HUES64 (cell line): ENCODE measurements around the gene RHOV.

Experiments used
- H3K27ac ChIP-seq: 2 replicates; pipeline ENCODE4 v1.7.0; 2013; ENCODE audit warnings: low read depth, low read length, inconsistent platforms
- H3K27me3 ChIP-seq: 2 replicates; pipeline ENCODE4 v1.6.1; 2013; ENCODE audit warnings: mild to moderate bottlenecking, low read length; ENCODE audit not compliant: insufficient read depth
- H3K36me3 ChIP-seq: 2 replicates; pipeline ENCODE4 v1.6.1; 2013; ENCODE audit warnings: mild to moderate bottlenecking, low read length; ENCODE audit not compliant: insufficient read depth
- H3K4me1 ChIP-seq: 2 replicates; pipeline ENCODE4 v1.6.1; 2013; ENCODE audit warnings: mild to moderate bottlenecking, low read length, moderate library complexity; ENCODE audit not compliant: insufficient read depth
- H3K4me3 ChIP-seq: 2 replicates; pipeline ENCODE4 v1.5.1; 2013; ENCODE audit warnings: mild to moderate bottlenecking, low read length, moderate library complexity
- H3K9ac ChIP-seq: 2 replicates; pipeline ENCODE4 v1.6.1; 2013; ENCODE audit warnings: mild to moderate bottlenecking, low read depth, low read length
- H3K9me3 ChIP-seq: 2 replicates; pipeline ENCODE4 v1.6.1; 2013; ENCODE audit warnings: low read depth, low read length; ENCODE audit not compliant: insufficient read depth
- WGBS: fragments of 150-250, 120-280 bp; methylation state at CpG from one replicate; pipeline ENCODE4 v1.1.7; 2013; ENCODE audit warnings: missing lambda C conversion rate; 5-methylcytosine and 5-hydroxymethylcytosine counted together

Gene RHOV

DNA sequence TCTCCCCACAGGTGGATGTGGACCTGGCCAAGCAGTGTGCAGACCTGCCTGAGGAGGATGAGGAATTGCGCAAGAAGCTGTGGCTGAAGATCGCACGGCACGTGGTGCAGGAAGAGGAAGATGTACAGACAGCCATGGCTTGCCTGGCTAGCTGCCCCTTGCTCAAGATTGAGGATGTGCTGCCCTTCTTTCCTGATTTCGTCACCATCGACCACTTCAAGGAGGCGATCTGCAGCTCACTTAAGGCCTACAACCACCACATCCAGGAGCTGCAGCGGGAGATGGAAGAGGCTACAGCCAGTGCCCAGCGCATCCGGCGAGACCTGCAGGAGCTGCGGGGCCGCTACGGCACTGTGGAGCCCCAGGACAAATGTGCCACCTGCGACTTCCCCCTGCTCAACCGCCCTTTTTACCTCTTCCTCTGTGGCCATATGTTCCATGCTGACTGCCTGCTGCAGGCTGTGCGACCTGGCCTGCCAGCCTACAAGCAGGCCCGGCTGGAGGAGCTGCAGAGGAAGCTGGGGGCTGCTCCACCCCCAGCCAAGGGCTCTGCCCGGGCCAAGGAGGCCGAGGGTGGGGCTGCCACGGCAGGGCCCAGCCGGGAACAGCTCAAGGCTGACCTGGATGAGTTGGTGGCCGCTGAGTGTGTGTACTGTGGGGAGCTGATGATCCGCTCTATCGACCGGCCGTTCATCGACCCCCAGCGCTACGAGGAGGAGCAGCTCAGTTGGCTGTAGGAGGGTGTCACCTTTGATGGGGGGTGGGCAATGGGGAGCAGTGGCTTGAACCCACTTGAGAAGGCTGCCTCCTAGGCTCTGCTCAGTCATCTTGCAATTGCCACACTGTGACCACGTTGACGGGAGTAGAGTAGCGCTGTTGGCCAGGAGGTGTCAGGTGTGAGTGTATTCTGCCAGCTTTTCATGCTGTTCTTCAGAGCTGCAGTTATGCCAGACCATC is 28.8 kb upstream of the RHOV start:
- Histone ChIP-seq H3K36me3 (peaks cover 63% of the 10 kb centered on the region), H3K9me3 (no peaks in the 10 kb centered on the region), H3K4me1 (peaks cover 5% of the 10 kb centered on the region; the same call in 1 of the 2 replicates), H3K4me3 (no peak overlapping the region), H3K9ac (no peak overlapping the region), H3K27ac (no peak overlapping the region), H3K27me3 (no peaks in the 10 kb centered on the region)
- 94% methylated on average over 33 of the region's 33 CpGs for WGBS

- no peak overlapping the region for H3K4me3 ChIP-seq
- no peaks in the 10 kb centered on the region for H3K9me3 ChIP-seq
- peaks cover 76% of the 10 kb centered on the region for H3K36me3 ChIP-seq
- H3K9ac ChIP-seq: no peak overlapping the region
- peaks cover 5% of the 10 kb centered on the region; the same call in 1 of the 2 replicates for H3K4me1 ChIP-seq
- no peaks in the 10 kb centered on the region for H3K27me3 ChIP-seq
- 77% methylated on average over 5 of the region's 5 CpGs for WGBS
- no peak overlapping the region for H3K27ac ChIP-seq
Measured at GRCh38 chr15:40901053-40901443, 27.0 kb upstream of the RHOV start.

- H3K36me3 ChIP-seq: peaks cover 75% of the 10 kb centered on the region
- no peaks in the 10 kb centered on the region for H3K9me3 ChIP-seq
- H3K4me3 ChIP-seq: no peak overlapping the region
- no peak overlapping the region for H3K27ac ChIP-seq
- no peaks in the 10 kb centered on the region for H3K4me1 ChIP-seq
- H3K9ac ChIP-seq: no peak overlapping the region
- H3K27me3 ChIP-seq: no peaks in the 10 kb centered on the region
- 96% methylated on average over 36 of the region's 36 CpGs for WGBS
Measured at GRCh38 chr15:40900256-40901052, 26.4 kb upstream of the RHOV start.

GRCh38 chr15:40899536-40900207 is 25.6 kb upstream of the RHOV start:
- peaks cover 70% of the 10 kb centered on the region for H3K36me3 ChIP-seq
- 96% methylated on average over 33 of the region's 33 CpGs for WGBS
- H3K9ac ChIP-seq: no peak overlapping the region
- no peaks in the 10 kb centered on the region for H3K4me1 ChIP-seq
- H3K27me3 ChIP-seq: no peaks in the 10 kb centered on the region
- no peak overlapping the region for H3K27ac ChIP-seq
- H3K9me3 ChIP-seq: no peaks in the 10 kb centered on the region
- no peak overlapping the region for H3K4me3 ChIP-seq

GRCh38 chr15:40894681-40895448 is 20.8 kb upstream of the RHOV start:
- Histone ChIP-seq H3K4me1 (no peaks in the 10 kb centered on the region), H3K9ac (peak overlapping the region; percentile 88), H3K36me3 (peaks cover 35% of the 10 kb centered on the region), H3K27me3 (peaks cover 8% of the 10 kb centered on the region), H3K4me3 (peak overlapping the region; percentile 94), H3K27ac (peak overlapping the region; percentile 86), H3K9me3 (no peaks in the 10 kb centered on the region)
- 2% methylated on average over 32 of the region's 33 CpGs for WGBS

DNA sequence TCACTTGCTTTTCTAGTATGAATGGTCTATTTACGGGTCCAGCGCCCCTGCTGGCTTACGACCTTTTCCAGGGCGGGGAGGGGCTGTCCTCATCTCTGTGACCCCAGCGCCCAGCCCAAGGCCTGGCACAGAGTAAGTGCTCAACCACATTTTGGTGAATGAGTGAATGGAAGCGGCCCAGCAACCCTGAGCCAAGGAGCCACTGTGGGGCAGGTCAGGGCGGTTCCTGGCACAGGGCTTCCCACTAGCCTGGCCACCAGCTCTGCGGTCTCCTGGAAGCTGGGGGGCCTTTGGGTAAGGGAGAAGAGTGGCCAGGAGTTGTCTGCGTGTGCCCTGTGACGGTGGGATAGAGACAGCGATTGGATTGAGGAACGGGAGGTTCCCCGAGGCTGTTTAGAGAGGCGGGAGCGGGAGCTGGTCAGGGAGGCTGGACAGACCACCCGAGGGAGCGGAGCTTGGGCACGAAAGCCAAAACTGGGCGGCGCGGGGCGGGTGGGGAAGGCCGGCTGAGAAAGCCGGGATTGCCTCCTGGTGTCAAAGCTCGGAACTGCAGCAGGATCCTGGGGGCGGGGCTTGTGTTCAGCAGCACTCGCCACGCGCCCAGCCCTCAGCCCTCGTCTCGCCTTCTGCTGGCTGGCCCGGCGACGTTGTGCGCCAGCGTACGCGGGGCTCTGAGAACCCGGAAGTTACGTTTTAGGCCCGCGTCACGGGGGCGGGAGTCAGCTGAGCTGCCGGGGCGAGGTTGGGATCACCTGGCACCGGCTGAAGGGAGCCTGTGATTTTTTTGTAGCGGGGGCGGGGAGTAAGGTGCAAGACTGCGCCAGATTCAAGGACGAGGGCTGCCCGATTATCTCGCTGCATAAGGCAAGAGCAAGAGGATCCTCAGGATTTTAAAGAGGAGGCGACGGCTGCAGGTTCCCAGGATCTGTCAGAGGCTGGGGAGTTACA is 20.0 kb upstream of the RHOV start, which contains the start of gene VPS18:
VPS18 (plus strand) TSS at position 718 of the 948 bp plus-strand sequence. CDS start 319 bp downstream, outside the sequence.
- Histone ChIP-seq H3K4me1 (no peaks in the 10 kb centered on the region), H3K27me3 (peaks cover 8% of the 10 kb centered on the region), H3K36me3 (peaks cover 26% of the 10 kb centered on the region), H3K4me3 (peak within 1 kb of the TSS; percentile 94), H3K9ac (peak within 1 kb of the TSS; percentile 88), H3K9me3 (no peaks in the 10 kb centered on the region), H3K27ac (peak within 1 kb of the TSS; percentile 86)
- WGBS: 6% methylated on average over 55 of the region's 55 CpGs

- Histone ChIP-seq H3K9me3 (no peaks in the 10 kb centered on the region), H3K27me3 (peaks cover 8% of the 10 kb centered on the region), H3K4me1 (no peaks in the 10 kb centered on the region), H3K36me3 (peaks cover 18% of the 10 kb centered on the region), H3K9ac (no peak overlapping the region), H3K27ac (no peak overlapping the region), H3K4me3 (peak overlapping the region; percentile 94; the same call in 1 of the 2 replicates)
- WGBS: 90% methylated on average over 22 of the region's 22 CpGs
Measured at GRCh38 chr15:40893019-40893670, 19.1 kb upstream of the RHOV start.

GRCh38 chr15:40892447-40893012 is 18.5 kb upstream of the RHOV start:
- H3K9ac ChIP-seq: no peak overlapping the region
- peaks cover 8% of the 10 kb centered on the region for H3K27me3 ChIP-seq
- H3K4me1 ChIP-seq: no peaks in the 10 kb centered on the region
- no peak overlapping the region for H3K4me3 ChIP-seq
- no peak overlapping the region for H3K27ac ChIP-seq
- H3K9me3 ChIP-seq: no peaks in the 10 kb centered on the region
- H3K36me3 ChIP-seq: peaks cover 15% of the 10 kb centered on the region
- WGBS: 86% methylated on average over 2 of the region's 2 CpGs

- no peak overlapping the region for H3K4me3 ChIP-seq
Measured at GRCh38 chr15:40891810-40892446, 17.9 kb upstream of the RHOV start.

More at GRCh38 chr15:40891810-40892446, 17.9 kb upstream of the RHOV start:
- Histone ChIP-seq H3K27ac (no peak overlapping the region), H3K4me1 (no peaks in the 10 kb centered on the region), H3K9ac (no peak overlapping the region), H3K27me3 (peaks cover 8% of the 10 kb centered on the region), H3K9me3 (no peaks in the 10 kb centered on the region), H3K36me3 (peaks cover 10% of the 10 kb centered on the region)
- WGBS: 54% methylated on average over 4 of the region's 4 CpGs
